Prostate gland (tissue), 2 donors: Measurements from ENCODE around the gene FUNDC2. TPM values are rescaled to one million over a fixed set of nuclear protein-coding genes. Genes with fewer than 3 reads are reported as not detected.

Source experiments
- DNase-seq: peaks from one replicate; pipeline ENCODE4 v3.0.0-alpha.2; 2019; ENCODE audit warnings: low spot score
- H3K27ac ChIP-seq, 2 donors: fragments of 200-600 bp; sonication (generic); 2 replicates each; pipeline ENCODE4 v1.5.1; 2017 to 2019
- H3K27me3 ChIP-seq: fragments of 200-600 bp; sonication (generic); replicated peaks from 2 replicates; pipeline ENCODE4 v1.5.1; 2019; ENCODE audit not compliant: insufficient read depth
- H3K36me3 ChIP-seq, 2 donors: fragments of 200-600 bp; sonication (generic); 1 replicate in 1 of 2; 2 replicates in 1 of 2; pipeline versions ENCODE4 v1.5.1 to v1.8.1; 2017 to 2019
- H3K4me1 ChIP-seq: fragments of 200-600 bp; sonication (generic); replicated peaks from 2 replicates; pipeline ENCODE4 v1.5.1; 2019
- H3K4me3 ChIP-seq, 2 donors: fragments of 200-600 bp; sonication (generic); 2 replicates each; pipeline ENCODE4 v1.5.1; 2017 to 2019
- H3K9me3 ChIP-seq: fragments of 200-600 bp; sonication (generic); 2 replicates; pipeline ENCODE4 v1.5.1; 2017
- POLR2A ChIP-seq: fragments of 450-650 bp; IDR thresholded peaks from one replicate; pipeline ENCODE4 v1.6.1; 2016; ENCODE audit warnings: antibody characterized with exemption, mild to moderate bottlenecking
- POLR2AphosphoS5 ChIP-seq: sonication (generic); formaldehyde crosslinking; IDR thresholded peaks from one replicate; pipeline ENCODE4 v1.6.1; 2017; ENCODE audit warnings: antibody characterized with exemption
- WGBS: methylation state at CpG from one replicate; pipeline ENCODE4 v1.1.5; 2018; 5-methylcytosine and 5-hydroxymethylcytosine counted together
- intact Hi-C: fragments of 100-400 bp; cut with DNase I; formaldehyde crosslinking; loops from one replicate; pipeline ENCODE4 v1.14.2; 2022
- total RNA-seq, 2 donors: library from RNA; depleted of rRNA; stranded (reverse); fragments of >200 nt; gene quantifications; one replicate each; pipeline ENCODE4 v1.1.0, GENCODE V29; 2016
- TF ChIP-seq, protein P1 (sequence below), 4 experiments: fragments of 200-600 bp in 2 of 4; fragments of 450-650 bp in 2 of 4; sonication (generic) in 2 of 4; IDR thresholded peaks; 1 replicate in 3 of 4; 2 replicates in 1 of 4; pipeline ENCODE4 v1.5.1; 2016 to 2019; ENCODE audit warnings: antibody characterized with exemption in 4 of 4, mild to moderate bottlenecking in 2 of 4, moderate library complexity in 2 of 4

Gene FUNDC2
- total RNA-seq, 2 donors from 2014 or later: 47.0 to 72.7 TPM

DNA sequence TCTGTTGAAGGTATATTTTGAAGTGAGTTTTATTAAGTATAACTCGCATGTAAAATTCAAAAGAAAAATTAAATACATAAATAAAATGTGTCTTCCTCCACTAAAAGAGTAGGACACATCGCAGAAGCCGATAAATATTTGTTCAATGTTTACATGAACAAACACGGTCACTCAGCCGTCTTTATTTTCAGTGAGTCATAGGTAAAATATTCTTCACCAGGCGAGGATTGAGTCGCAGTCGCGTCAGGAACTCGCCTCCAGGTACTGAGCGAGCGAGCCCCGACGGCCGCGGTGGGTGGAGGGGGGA lies 271 bp upstream of the FUNDC2 start:
- Histone ChIP-seq H3K27me3 (no peaks in the 10 kb centered on the region), H3K4me3 (peak overlapping the region; percentile 56 to 59), H3K4me1 (no peaks in the 10 kb centered on the region), H3K27ac (peak overlapping the region; percentile 92 to 95), H3K36me3 (no peaks in the 10 kb centered on the region), H3K9me3 (no peaks in the 10 kb centered on the region)
- no peak for DNase-seq
- 0% methylated on average over 12 of the region's 16 CpGs for WGBS
- intact Hi-C loops: no loop called here
- TF ChIP-seq, protein P1, sequence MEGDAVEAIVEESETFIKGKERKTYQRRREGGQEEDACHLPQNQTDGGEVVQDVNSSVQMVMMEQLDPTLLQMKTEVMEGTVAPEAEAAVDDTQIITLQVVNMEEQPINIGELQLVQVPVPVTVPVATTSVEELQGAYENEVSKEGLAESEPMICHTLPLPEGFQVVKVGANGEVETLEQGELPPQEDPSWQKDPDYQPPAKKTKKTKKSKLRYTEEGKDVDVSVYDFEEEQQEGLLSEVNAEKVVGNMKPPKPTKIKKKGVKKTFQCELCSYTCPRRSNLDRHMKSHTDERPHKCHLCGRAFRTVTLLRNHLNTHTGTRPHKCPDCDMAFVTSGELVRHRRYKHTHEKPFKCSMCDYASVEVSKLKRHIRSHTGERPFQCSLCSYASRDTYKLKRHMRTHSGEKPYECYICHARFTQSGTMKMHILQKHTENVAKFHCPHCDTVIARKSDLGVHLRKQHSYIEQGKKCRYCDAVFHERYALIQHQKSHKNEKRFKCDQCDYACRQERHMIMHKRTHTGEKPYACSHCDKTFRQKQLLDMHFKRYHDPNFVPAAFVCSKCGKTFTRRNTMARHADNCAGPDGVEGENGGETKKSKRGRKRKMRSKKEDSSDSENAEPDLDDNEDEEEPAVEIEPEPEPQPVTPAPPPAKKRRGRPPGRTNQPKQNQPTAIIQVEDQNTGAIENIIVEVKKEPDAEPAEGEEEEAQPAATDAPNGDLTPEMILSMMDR (IDR thresholded peaks at IDR 0.05): peak in 1 of 4 experiments; percentile 12
- TF ChIP-seq POLR2A: no peak
- no peak for TF ChIP-seq POLR2AphosphoS5

DNA sequence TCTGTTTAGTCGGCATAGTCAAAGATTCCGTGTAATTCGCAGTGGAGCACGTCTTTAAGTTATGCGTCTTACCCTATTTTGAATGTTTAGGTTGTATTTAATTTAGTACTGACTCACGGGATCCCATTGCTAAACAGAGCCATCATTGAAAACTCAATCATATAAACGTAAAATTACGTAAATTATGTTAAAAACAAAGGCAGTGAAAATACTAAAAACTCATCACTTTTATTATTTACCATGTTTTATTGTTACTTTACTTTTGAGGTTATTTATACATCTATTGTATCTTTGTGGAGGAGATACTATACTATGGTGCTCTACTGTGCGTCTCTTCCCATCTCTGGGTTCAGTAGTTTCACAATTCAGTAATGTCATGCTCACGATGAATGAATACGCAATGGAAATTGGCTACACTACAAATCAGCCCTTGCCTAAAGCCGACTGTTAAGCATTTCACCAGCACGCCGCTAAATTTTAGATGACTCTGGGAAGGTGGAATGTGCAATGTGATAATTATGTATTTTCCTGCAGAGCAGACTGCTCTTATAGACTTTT lies 944 bp downstream of the FUNDC2 start:
- peak; percentile 8 for DNase-seq

DNA sequence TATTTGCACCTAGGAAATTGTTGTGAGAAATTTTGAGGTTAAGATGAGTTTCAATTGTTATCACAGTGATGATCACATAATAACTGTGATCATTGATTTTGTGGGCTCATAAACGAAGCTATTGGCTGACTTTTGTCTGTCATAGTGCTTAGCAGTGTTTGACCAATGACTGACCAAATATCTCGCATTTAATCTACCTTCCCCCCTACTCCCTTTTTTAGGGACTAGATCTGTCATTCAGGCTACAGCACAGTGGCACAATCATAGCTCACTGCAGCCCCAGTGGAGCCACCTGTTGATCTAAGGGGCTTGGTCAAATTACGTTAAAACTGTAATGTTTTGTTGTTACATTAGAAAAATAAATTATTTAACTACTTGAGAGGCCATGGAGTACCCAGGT lies 1.5 kb downstream of the FUNDC2 start:
- intact Hi-C loops: no loop called here
- Histone ChIP-seq H3K9me3 (no peaks in the 10 kb centered on the region), H3K27me3 (no peaks in the 10 kb centered on the region), H3K27ac (peak overlapping the region; percentile 92 to 95), H3K4me1 (no peaks in the 10 kb centered on the region), H3K4me3 (peak overlapping the region; percentile 56 to 59), H3K36me3 (no peaks in the 10 kb centered on the region)
- TF ChIP-seq POLR2AphosphoS5: no peak
- no peak for TF ChIP-seq POLR2A
- TF ChIP-seq, protein P1 (IDR thresholded peaks at IDR 0.05): no peak
- no peak for DNase-seq
- 7% methylated on average over 3 of the region's 3 CpGs for whole genome bisulfite sequencing

More for the DNA sequence above, 944 bp downstream of the FUNDC2 start:
- TF ChIP-seq POLR2A: peak; percentile 54
- TF ChIP-seq, protein P1 (IDR thresholded peaks at IDR 0.05): no peak
- TF ChIP-seq POLR2AphosphoS5: peak; percentile 34
- H3K27ac ChIP-seq: peak overlapping the region; percentile 92 to 95
- WGBS: under 1% methylated on average over 14 of the region's 14 CpGs
- intact Hi-C loops: no loop called here
- no peaks in the 10 kb centered on the region for H3K36me3 ChIP-seq
- H3K4me3 ChIP-seq: peak overlapping the region; percentile 56 to 59
- H3K9me3 ChIP-seq: no peaks in the 10 kb centered on the region
- H3K27me3 ChIP-seq: no peaks in the 10 kb centered on the region
- no peaks in the 10 kb centered on the region for H3K4me1 ChIP-seq

DNA sequence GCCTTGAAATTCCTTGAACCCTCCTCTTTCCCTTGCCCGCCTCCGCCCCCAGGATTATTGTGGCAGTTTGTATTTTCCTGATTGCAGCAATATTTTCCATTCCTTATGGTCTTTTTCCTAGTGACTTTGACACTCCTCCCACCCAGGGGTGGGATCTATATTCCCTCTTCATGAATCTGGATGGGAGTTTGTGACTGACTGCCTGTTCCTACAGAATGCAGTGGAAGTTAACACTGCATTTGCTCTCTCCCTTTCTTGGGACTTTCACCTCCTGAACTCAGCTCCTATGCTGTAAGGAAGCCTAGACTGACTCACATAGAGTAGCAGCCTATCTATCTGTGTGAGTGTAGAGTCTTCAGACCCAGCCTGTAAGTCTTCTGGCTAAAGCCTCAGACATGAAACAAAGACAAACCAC lies 2.2 kb downstream of the FUNDC2 start:
- WGBS: 97% methylated on average over 2 of the region's 2 CpGs
- no peaks in the 10 kb centered on the region for H3K36me3 ChIP-seq
- H3K4me3 ChIP-seq: no peak overlapping the region
- no peak for TF ChIP-seq POLR2AphosphoS5
- TF ChIP-seq POLR2A: no peak
- TF ChIP-seq, protein P1 (IDR thresholded peaks at IDR 0.05): no peak
- no peak for DNase-seq
- no peaks in the 10 kb centered on the region for H3K27me3 ChIP-seq
- H3K4me1 ChIP-seq: no peaks in the 10 kb centered on the region
- intact Hi-C loops: no loop called here
- no peak overlapping the region for H3K27ac ChIP-seq
- no peaks in the 10 kb centered on the region for H3K9me3 ChIP-seq

DNA sequence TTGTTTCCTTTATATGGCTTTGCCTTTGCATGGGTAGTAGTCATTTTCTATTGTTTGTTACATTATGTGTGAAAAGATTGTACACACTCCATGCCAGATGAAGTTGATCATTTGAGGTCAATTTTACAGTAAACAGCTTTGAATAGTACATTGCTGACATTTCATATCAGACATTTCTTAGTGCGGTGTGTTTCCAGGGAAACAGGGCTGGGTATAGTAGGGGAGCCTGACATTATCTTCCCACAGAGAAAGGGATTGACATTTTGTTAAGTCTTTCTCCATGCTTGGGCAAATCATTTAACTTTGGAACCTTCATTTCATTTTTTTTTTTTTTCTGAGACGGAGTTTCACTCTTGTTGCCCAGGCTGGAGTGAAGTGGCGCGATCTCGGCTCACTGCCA lies 5.0 kb downstream of the FUNDC2 start:
- DNase-seq: no peak
- intact Hi-C loops: no loop called here
- Histone ChIP-seq H3K36me3 (no peaks in the 10 kb centered on the region), H3K4me3 (no peak overlapping the region), H3K27ac (no peak overlapping the region), H3K4me1 (no peaks in the 10 kb centered on the region), H3K27me3 (no peaks in the 10 kb centered on the region), H3K9me3 (no peaks in the 10 kb centered on the region)
- WGBS: 85% methylated on average over 2 of the region's 5 CpGs
- TF ChIP-seq POLR2AphosphoS5 (no peak), POLR2A (no peak)
- TF ChIP-seq, protein P1 (IDR thresholded peaks at IDR 0.05): no peak
